Prostate gland (tissue), 2 donors: ENCODE results near the gene MAPK9. TPM values are rescaled to one million over a fixed set of nuclear protein-coding genes. Genes with fewer than 3 reads are reported as not detected.

ENCODE experiments used
- DNase-seq: peaks from one replicate; pipeline ENCODE4 v3.0.0-alpha.2; 2019; ENCODE audit warnings: low spot score
- H3K27ac ChIP-seq, 2 donors: fragments of 200-600 bp; sonication (generic); 2 replicates each; pipeline ENCODE4 v1.5.1; 2017 to 2019
- H3K27me3 ChIP-seq: fragments of 200-600 bp; sonication (generic); replicated peaks from 2 replicates; pipeline ENCODE4 v1.5.1; 2019; ENCODE audit not compliant: insufficient read depth
- H3K36me3 ChIP-seq, 2 donors: fragments of 200-600 bp; sonication (generic); 1 replicate in 1 of 2; 2 replicates in 1 of 2; pipeline versions ENCODE4 v1.5.1 to v1.8.1; 2017 to 2019
- H3K4me1 ChIP-seq: fragments of 200-600 bp; sonication (generic); replicated peaks from 2 replicates; pipeline ENCODE4 v1.5.1; 2019
- H3K4me3 ChIP-seq, 2 donors: fragments of 200-600 bp; sonication (generic); 2 replicates each; pipeline ENCODE4 v1.5.1; 2017 to 2019
- H3K9me3 ChIP-seq: fragments of 200-600 bp; sonication (generic); 2 replicates; pipeline ENCODE4 v1.5.1; 2017
- CTCF ChIP-seq, 4 experiments: fragments of 200-600 bp in 2 of 4; fragments of 450-650 bp in 2 of 4; sonication (generic) in 2 of 4; IDR thresholded peaks; 1 replicate in 3 of 4; 2 replicates in 1 of 4; pipeline ENCODE4 v1.5.1; 2016 to 2019; ENCODE audit warnings: antibody characterized with exemption in 4 of 4, mild to moderate bottlenecking in 2 of 4, moderate library complexity in 2 of 4
- POLR2A ChIP-seq: fragments of 450-650 bp; IDR thresholded peaks from one replicate; pipeline ENCODE4 v1.6.1; 2016; ENCODE audit warnings: antibody characterized with exemption, mild to moderate bottlenecking
- POLR2AphosphoS5 ChIP-seq: sonication (generic); formaldehyde crosslinking; IDR thresholded peaks from one replicate; pipeline ENCODE4 v1.6.1; 2017; ENCODE audit warnings: antibody characterized with exemption
- WGBS: methylation state at CpG from one replicate; pipeline ENCODE4 v1.1.5; 2018; 5-methylcytosine and 5-hydroxymethylcytosine counted together
- intact Hi-C: fragments of 100-400 bp; cut with DNase I; formaldehyde crosslinking; loops from one replicate; pipeline ENCODE4 v1.14.2; 2022
- total RNA-seq, 2 donors: library from RNA; depleted of rRNA; stranded (reverse); fragments of >200 nt; gene quantifications; one replicate each; pipeline ENCODE4 v1.1.0, GENCODE V29; 2016

Gene MAPK9
- total RNA-seq, 2 donors from 2014 or later = 28.8 to 38.5 TPM

GRCh38 chr5:180253036-180253824, 38.7 kb downstream of the MAPK9 start:
- WGBS = 97% methylated on average over 24 of the region's 24 CpGs
- intact Hi-C loops = no loop called here
- Histone ChIP-seq H3K9me3 (peaks cover 18% of the 10 kb centered on the region), H3K4me1 (no peaks in the 10 kb centered on the region), H3K36me3 (peaks cover 0 to 5% of the 10 kb centered on the region in 2 donors), H3K4me3 (no peak overlapping the region), H3K27me3 (no peaks in the 10 kb centered on the region), H3K27ac (no peak overlapping the region)
- TF ChIP-seq POLR2AphosphoS5 = no peak
- TF ChIP-seq POLR2A = no peak
- TF ChIP-seq CTCF (IDR thresholded peaks at IDR 0.05) = no peak
- DNase-seq = no peak

- no peak for DNase-seq
- 94% methylated on average over 7 of the region's 7 CpGs for WGBS
- peaks cover 0 to 5% of the 10 kb centered on the region in 2 donors for H3K36me3 ChIP-seq
- H3K4me1 ChIP-seq = no peaks in the 10 kb centered on the region
- TF ChIP-seq POLR2AphosphoS5 (no peak), CTCF (IDR thresholded peaks at IDR 0.05) (no peak), POLR2A (no peak)
- no peaks in the 10 kb centered on the region for H3K27me3 ChIP-seq
- intact Hi-C loops = no loop called here
- no peak overlapping the region for H3K4me3 ChIP-seq
- H3K9me3 ChIP-seq = peaks cover 13% of the 10 kb centered on the region
- no peak overlapping the region for H3K27ac ChIP-seq
These were observed 40.0 kb downstream of the MAPK9 start for GRCh38 chr5:180251887-180252286.

GRCh38 chr5:180251141-180251540, 40.7 kb downstream of the MAPK9 start:
- 86% methylated on average over 9 of the region's 9 CpGs for WGBS
- Histone ChIP-seq H3K4me3 (no peak overlapping the region), H3K4me1 (no peaks in the 10 kb centered on the region), H3K27me3 (no peaks in the 10 kb centered on the region), H3K27ac (no peak overlapping the region), H3K36me3 (no peaks in the 10 kb centered on the region), H3K9me3 (peaks cover 8% of the 10 kb centered on the region)
- intact Hi-C loops = no loop called here
- DNase-seq = no peak
- TF ChIP-seq CTCF (IDR thresholded peaks at IDR 0.05) = no peak
- no peak for TF ChIP-seq POLR2AphosphoS5
- no peak for TF ChIP-seq POLR2A

GRCh38 chr5:180250329-180250728, 41.6 kb downstream of the MAPK9 start:
- Histone ChIP-seq H3K27ac (no peak overlapping the region), H3K4me3 (no peak overlapping the region), H3K27me3 (no peaks in the 10 kb centered on the region), H3K9me3 (peaks cover 8% of the 10 kb centered on the region), H3K4me1 (no peaks in the 10 kb centered on the region), H3K36me3 (no peaks in the 10 kb centered on the region)
- 96% methylated on average over 4 of the region's 4 CpGs for WGBS
- TF ChIP-seq CTCF (IDR thresholded peaks at IDR 0.05) (no peak), POLR2AphosphoS5 (no peak), POLR2A (no peak)
- intact Hi-C loops = no loop called here
- no peak for DNase-seq

- no peaks in the 10 kb centered on the region for H3K27me3 ChIP-seq
- H3K36me3 ChIP-seq = peaks cover 0 to 3% of the 10 kb centered on the region in 2 donors
- no peaks in the 10 kb centered on the region for H3K9me3 ChIP-seq
- WGBS = 95% methylated on average over 5 of the region's 5 CpGs
- H3K27ac ChIP-seq = no peak overlapping the region
- TF ChIP-seq POLR2A (no peak), CTCF (IDR thresholded peaks at IDR 0.05) (no peak), POLR2AphosphoS5 (no peak)
- H3K4me1 ChIP-seq = no peaks in the 10 kb centered on the region
- no peak overlapping the region for H3K4me3 ChIP-seq
- intact Hi-C loops = no loop called here
- DNase-seq = no peak
These were observed 50.3 kb downstream of the MAPK9 start for GRCh38 chr5:180241600-180241999.
